ENCODE data around the gene SECISBP2L. TPM values are rescaled to one million over a fixed set of nuclear protein-coding genes. Genes with fewer than 3 reads are reported as not detected.

The SECISBP2L gene
- total RNA-seq, 1 donor from 2014 or later, result 44.0 TPM

- no peaks in the 10 kb centered on the region for H3K79me2 ChIP-seq (ENCODE audit: low read depth)
- H3K27me3 Mint-ChIP-seq (ENCODE audit: insufficient read depth, low read depth), result peaks cover 2% of the 10 kb centered on the region
- H3K36me3 Mint-ChIP-seq, result peaks cover 6% of the 10 kb centered on the region
- H3K27ac Mint-ChIP-seq, result no peak overlapping the region
- no peaks in the 10 kb centered on the region for H3K9me3 Mint-ChIP-seq
- H3K9me3 ChIP-seq (ENCODE audit: low read depth), result no peaks in the 10 kb centered on the region
- peaks cover 7% of the 10 kb centered on the region for H3K4me1 Mint-ChIP-seq
- no peak overlapping the region for H3K4me3 Mint-ChIP-seq
- no peak for DNase-seq (ENCODE audit: low spot score)
- no peaks in the 10 kb centered on the region for H3K27me3 ChIP-seq
- H2AFZ ChIP-seq (replicated peaks), result no peak overlapping the region
- no peaks in the 10 kb centered on the region for H3K4me1 ChIP-seq
- no peak overlapping the region for H3K4me3 ChIP-seq
- H3K9ac ChIP-seq, result no peak overlapping the region
- no peak overlapping the region for H3K27ac ChIP-seq
- TF ChIP-seq, protein P1, sequence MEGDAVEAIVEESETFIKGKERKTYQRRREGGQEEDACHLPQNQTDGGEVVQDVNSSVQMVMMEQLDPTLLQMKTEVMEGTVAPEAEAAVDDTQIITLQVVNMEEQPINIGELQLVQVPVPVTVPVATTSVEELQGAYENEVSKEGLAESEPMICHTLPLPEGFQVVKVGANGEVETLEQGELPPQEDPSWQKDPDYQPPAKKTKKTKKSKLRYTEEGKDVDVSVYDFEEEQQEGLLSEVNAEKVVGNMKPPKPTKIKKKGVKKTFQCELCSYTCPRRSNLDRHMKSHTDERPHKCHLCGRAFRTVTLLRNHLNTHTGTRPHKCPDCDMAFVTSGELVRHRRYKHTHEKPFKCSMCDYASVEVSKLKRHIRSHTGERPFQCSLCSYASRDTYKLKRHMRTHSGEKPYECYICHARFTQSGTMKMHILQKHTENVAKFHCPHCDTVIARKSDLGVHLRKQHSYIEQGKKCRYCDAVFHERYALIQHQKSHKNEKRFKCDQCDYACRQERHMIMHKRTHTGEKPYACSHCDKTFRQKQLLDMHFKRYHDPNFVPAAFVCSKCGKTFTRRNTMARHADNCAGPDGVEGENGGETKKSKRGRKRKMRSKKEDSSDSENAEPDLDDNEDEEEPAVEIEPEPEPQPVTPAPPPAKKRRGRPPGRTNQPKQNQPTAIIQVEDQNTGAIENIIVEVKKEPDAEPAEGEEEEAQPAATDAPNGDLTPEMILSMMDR (IDR thresholded peaks at IDR 0.05), result no peak
- TF ChIP-seq EZH2phosphoT487 (IDR thresholded peaks at IDR 0.05) (no peak), EZH2 (IDR thresholded peaks at IDR 0.05) (no peak)
- no peaks in the 10 kb centered on the region for H4K20me1 ChIP-seq (ENCODE audit: low read depth)
- H3F3A ChIP-seq (ENCODE audit: low read depth), result no peaks in the 10 kb centered on the region
- H3K4me2 ChIP-seq, result no peak overlapping the region
- no peaks in the 10 kb centered on the region for H3K36me3 ChIP-seq
Observed at GRCh38 chr15:48986240-48986639, 60.0 kb downstream of the SECISBP2L start.

- TF ChIP-seq EZH2phosphoT487 (IDR thresholded peaks at IDR 0.05) (no peak), EZH2 (IDR thresholded peaks at IDR 0.05) (no peak)
- TF ChIP-seq, protein P1 (IDR thresholded peaks at IDR 0.05), result no peak
Observed at GRCh38 chr15:48985516-48985915, 60.7 kb downstream of the SECISBP2L start.

DNA sequence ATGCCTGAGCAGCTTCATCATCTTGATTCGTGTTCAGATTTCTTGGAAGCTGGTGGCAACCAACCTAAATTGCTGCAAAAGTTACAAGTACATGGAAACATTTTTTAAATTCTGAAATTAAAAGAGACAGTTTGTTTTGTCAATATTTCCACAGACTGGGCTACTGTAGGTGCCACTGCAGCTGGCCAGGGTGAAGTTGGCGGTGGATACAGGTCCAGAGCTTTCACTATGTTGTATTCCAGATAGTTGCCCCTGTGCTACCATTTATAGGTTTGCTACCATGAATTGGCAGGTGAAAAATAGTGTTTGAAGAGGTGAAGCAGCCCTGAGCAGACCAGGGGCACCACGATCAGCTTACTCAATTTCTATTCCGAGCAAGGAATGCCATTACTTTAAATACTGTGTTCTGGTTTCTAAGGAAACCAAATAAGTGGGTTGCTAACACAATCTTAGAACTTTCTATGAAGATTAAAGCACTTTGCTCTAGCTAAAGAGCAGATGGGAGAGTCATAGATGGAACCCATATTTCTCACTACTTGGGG, 61.4 kb downstream of the SECISBP2L start:
- Mint-ChIP-seq H3K4me1 (peaks cover 7% of the 10 kb centered on the region), H3K9me3 (no peaks in the 10 kb centered on the region), H3K36me3 (peaks cover 2% of the 10 kb centered on the region), H3K4me3 (no peak overlapping the region), H3K27me3 (ENCODE audit: insufficient read depth, low read depth) (peaks cover 2% of the 10 kb centered on the region), H3K27ac (no peak overlapping the region)
- Histone ChIP-seq H3K36me3 (no peaks in the 10 kb centered on the region), H3K4me2 (no peak overlapping the region), H2AFZ (replicated peaks) (no peak overlapping the region), H3F3A (ENCODE audit: low read depth) (no peaks in the 10 kb centered on the region), H3K9ac (no peak overlapping the region), H3K27ac (no peak overlapping the region), H3K79me2 (ENCODE audit: low read depth) (no peaks in the 10 kb centered on the region), H3K4me3 (no peak overlapping the region), H4K20me1 (ENCODE audit: low read depth) (no peaks in the 10 kb centered on the region), H3K27me3 (no peaks in the 10 kb centered on the region), H3K9me3 (ENCODE audit: low read depth) (no peaks in the 10 kb centered on the region), H3K4me1 (no peaks in the 10 kb centered on the region)
- no peak for DNase-seq (ENCODE audit: low spot score)
- no peak for TF ChIP-seq EZH2phosphoT487 (IDR thresholded peaks at IDR 0.05)
- TF ChIP-seq EZH2 (IDR thresholded peaks at IDR 0.05), result no peak
- TF ChIP-seq, protein P1 (IDR thresholded peaks at IDR 0.05), result no peak

More at GRCh38 chr15:48985516-48985915, 60.7 kb downstream of the SECISBP2L start:
- Histone ChIP-seq H3K36me3 (no peaks in the 10 kb centered on the region), H3K9me3 (ENCODE audit: low read depth) (no peaks in the 10 kb centered on the region), H3K9ac (no peak overlapping the region), H3F3A (ENCODE audit: low read depth) (no peaks in the 10 kb centered on the region), H4K20me1 (ENCODE audit: low read depth) (no peaks in the 10 kb centered on the region), H3K79me2 (ENCODE audit: low read depth) (no peaks in the 10 kb centered on the region), H3K4me2 (no peak overlapping the region), H3K27ac (no peak overlapping the region), H3K4me3 (no peak overlapping the region), H3K27me3 (no peaks in the 10 kb centered on the region), H3K4me1 (no peaks in the 10 kb centered on the region), H2AFZ (replicated peaks) (no peak overlapping the region)
- no peak for DNase-seq (ENCODE audit: low spot score)
- Mint-ChIP-seq H3K36me3 (peaks cover 5% of the 10 kb centered on the region), H3K4me1 (peaks cover 7% of the 10 kb centered on the region), H3K9me3 (no peaks in the 10 kb centered on the region), H3K4me3 (no peak overlapping the region), H3K27me3 (ENCODE audit: insufficient read depth, low read depth) (peaks cover 2% of the 10 kb centered on the region), H3K27ac (no peak overlapping the region)

Data from neural progenitor cell (in vitro differentiated cells).